Psoas muscle (tissue), 8 donors: ENCODE results near the gene AOPEP. TPM values are rescaled to one million over a fixed set of nuclear protein-coding genes. Genes with fewer than 3 reads are reported as not detected.

Source experiments
- ATAC-seq, 4 donors: fragments of 200-7000 bp; cut with Tn5 transposase; one replicate each; pipeline ENCODE4 v1.9.1; 2020; ENCODE audit warnings: moderate library complexity in 3 of 4, mild to moderate bottlenecking in 2 of 4
- DNase-seq, 2 donors: peaks; one replicate each; pipeline ENCODE4 v3.0.0-alpha.2; 2020
- H3K27ac ChIP-seq: fragments of 200-600 bp; one replicate; pipeline ENCODE4 v1.8.0; 2022
- H3K27me3 ChIP-seq, 3 donors: fragments of 200-600 bp in 1 of 3; one replicate each; pipeline versions ENCODE4 v1.6.1 to v1.8.0; 2013 to 2022; ENCODE audit warnings: low read length in 2 of 3, mild to moderate bottlenecking in 2 of 3, moderate library complexity in 1 of 3; ENCODE audit not compliant: insufficient read depth in 3 of 3
- H3K36me3 ChIP-seq, 2 donors: fragments of 200-600 bp in 1 of 2; one replicate each; pipeline versions ENCODE4 v1.6.1 to v1.8.0; 2013 to 2022; ENCODE audit warnings: low read depth in 1 of 2, mild to moderate bottlenecking in 1 of 2, moderate library complexity in 1 of 2; ENCODE audit not compliant: insufficient read depth in 1 of 2
- H3K4me1 ChIP-seq: fragments of 200-600 bp; one replicate; pipeline ENCODE4 v1.8.0; 2022
- H3K4me3 ChIP-seq: fragments of 200-600 bp; one replicate; pipeline ENCODE4 v1.8.0; 2022; ENCODE audit warnings: mild to moderate bottlenecking
- H3K9me3 ChIP-seq: fragments of 200-600 bp; one replicate; pipeline ENCODE4 v1.8.0; 2022
- WGBS, 3 donors: extraction: QIAGEN DNeasy Blood & Tissue Kit; methylation state at CpG; one replicate each; pipeline versions ENCODE4 v1.1.6 to v1.1.7; 2013; 5-methylcytosine and 5-hydroxymethylcytosine counted together
- intact Hi-C, 2 donors: fragments of 100-400 bp; cut with DNase I; formaldehyde crosslinking; loops; one replicate each; pipeline versions ENCODE4 v1.11.0 to v1.14.2; 2022
- polyA plus RNA-seq, 3 donors: library from polyadenylated mRNA; stranded (reverse); fragments of 200-250 nt; gene quantifications; one replicate each; pipeline ENCODE4 v1.2.3, GENCODE V29; 2013
- total RNA-seq, 4 donors: library from RNA; stranded (reverse); fragmentation: NEBNext Ultra II Directional in 2 of 4; extraction: Animal tissue kit (Norgen Biotek cat#: 25700) in 2 of 4; gene quantifications; one replicate each; pipeline versions ENCODE4 v1.2.1 to v1.2.4, GENCODE V29; 2021 to 2023
- TF ChIP-seq, protein P1 (sequence below): fragments of 200-600 bp; IDR thresholded peaks from one replicate; pipeline ENCODE4 v1.8.0; 2022; ENCODE audit warnings: antibody characterized with exemption
- donor health status: healthy with polysubstance abuse.
- donor health status: DM: no; HTN: no; CAD: no; lungs with moderate emphysema.
- donor health status: Bipolar disorder and iron deficiency.
- donor health status: healthy.
- donor health status: DM: yes; HTN: yes; CAD: no.
- donor health status: DM: no; HTN: no; CAD: no.
- donor health status: DM: no; HTN: no; CAD: no.
- donor health status: DM: yes; HTN: yes; CAD: no.

Gene AOPEP
- total and polyA plus RNA-seq, 7 donors, result 46.4 to 96.9 (median 78.6) TPM

DNA sequence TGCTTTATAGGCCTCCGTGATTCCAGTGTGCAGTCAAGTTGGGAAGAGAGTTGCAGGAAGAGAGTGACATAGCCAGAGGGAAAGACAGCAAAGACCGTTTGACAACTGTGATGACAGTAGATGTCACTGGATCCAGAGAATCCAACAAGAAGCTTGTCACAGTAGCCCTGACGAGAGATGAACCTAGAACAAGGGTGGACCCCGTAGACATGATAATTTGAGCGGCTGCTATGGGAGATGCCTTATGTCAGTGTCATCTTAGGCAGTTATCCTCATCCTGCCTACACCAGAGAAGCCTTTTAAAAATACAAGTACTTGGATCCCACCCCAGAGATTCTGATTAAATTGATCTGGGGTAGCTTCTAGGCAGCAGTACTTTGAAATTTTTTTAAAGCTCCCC, 125.4 kb downstream of the AOPEP start:
- no peak overlapping the region for H3K27ac ChIP-seq
- H3K9me3 ChIP-seq, result no peaks in the 10 kb centered on the region
- peaks cover 19% of the 10 kb centered on the region for H3K4me1 ChIP-seq
- WGBS, 3 donors, result 86 to 94% (median 88%) methylated on average over 5 of the region's 5 CpGs
- intact Hi-C loops, result no loop called here
- no peak overlapping the region for H3K4me3 ChIP-seq
- TF ChIP-seq, protein P1, sequence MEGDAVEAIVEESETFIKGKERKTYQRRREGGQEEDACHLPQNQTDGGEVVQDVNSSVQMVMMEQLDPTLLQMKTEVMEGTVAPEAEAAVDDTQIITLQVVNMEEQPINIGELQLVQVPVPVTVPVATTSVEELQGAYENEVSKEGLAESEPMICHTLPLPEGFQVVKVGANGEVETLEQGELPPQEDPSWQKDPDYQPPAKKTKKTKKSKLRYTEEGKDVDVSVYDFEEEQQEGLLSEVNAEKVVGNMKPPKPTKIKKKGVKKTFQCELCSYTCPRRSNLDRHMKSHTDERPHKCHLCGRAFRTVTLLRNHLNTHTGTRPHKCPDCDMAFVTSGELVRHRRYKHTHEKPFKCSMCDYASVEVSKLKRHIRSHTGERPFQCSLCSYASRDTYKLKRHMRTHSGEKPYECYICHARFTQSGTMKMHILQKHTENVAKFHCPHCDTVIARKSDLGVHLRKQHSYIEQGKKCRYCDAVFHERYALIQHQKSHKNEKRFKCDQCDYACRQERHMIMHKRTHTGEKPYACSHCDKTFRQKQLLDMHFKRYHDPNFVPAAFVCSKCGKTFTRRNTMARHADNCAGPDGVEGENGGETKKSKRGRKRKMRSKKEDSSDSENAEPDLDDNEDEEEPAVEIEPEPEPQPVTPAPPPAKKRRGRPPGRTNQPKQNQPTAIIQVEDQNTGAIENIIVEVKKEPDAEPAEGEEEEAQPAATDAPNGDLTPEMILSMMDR, result no peak
- no peaks in the 10 kb centered on the region for H3K27me3 ChIP-seq
- ATAC-seq, result peak in 1 of 4 donors; percentile 80
- no peaks in the 10 kb centered on the region for H3K36me3 ChIP-seq
- DNase-seq, result no peak

DNA sequence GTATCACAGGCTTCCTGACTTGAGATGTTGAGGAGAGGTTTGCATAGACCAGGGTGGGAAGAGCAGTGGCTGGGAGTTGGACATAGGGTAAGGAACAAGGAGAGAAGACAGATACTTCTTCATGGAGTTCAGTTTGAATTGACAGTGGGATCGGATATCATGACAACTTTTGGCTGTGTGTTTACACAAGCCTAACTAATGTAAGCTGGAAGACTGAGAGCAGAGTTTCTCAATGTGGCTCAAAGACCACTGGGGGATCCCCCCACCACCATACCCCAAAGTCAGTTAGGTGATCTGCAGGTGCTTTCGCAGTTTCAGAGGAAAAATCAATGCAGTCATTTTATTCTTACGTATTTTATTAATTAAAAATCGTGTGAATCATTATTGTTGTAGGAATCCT, 125.9 kb downstream of the AOPEP start:
- intact Hi-C loops, result no loop called here
- no peaks in the 10 kb centered on the region for H3K27me3 ChIP-seq
- H3K27ac ChIP-seq, result no peak overlapping the region
- H3K4me1 ChIP-seq, result peaks cover 17% of the 10 kb centered on the region
- ATAC-seq, result no peak
- no peaks in the 10 kb centered on the region for H3K36me3 ChIP-seq
- H3K9me3 ChIP-seq, result no peaks in the 10 kb centered on the region
- no peak overlapping the region for H3K4me3 ChIP-seq
- DNase-seq, result no peak
- 87 to 93% (median 91%) methylated on average over 4 of the region's 4 CpGs for WGBS, 3 donors
- TF ChIP-seq, protein P1, result no peak

DNA sequence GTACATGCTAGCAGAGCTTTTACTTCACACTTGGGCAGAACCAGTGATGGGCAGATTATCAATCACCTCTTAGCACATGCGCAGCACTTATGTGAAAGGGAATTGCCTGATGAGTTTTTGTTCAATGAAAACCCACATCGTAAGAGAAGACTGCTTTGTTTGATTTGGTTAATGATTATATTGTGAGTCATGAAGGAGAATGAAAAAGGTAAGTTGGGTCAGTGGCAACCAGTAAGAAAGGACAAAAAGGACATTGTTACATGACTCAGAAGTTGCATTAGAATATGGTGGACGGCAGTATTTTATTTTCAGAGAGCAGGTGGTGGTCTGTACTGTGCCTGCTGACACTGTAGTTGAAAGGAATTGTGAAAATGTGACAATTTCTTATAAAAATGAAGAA, 127.4 kb downstream of the AOPEP start:
- intact Hi-C loops, result no loop called here
- no peak overlapping the region for H3K27ac ChIP-seq
- no peaks in the 10 kb centered on the region for H3K9me3 ChIP-seq
- no peak overlapping the region for H3K4me3 ChIP-seq
- H3K4me1 ChIP-seq, result peaks cover 11% of the 10 kb centered on the region
- no peak for ATAC-seq
- DNase-seq, result no peak
- TF ChIP-seq, protein P1, result no peak
- no peaks in the 10 kb centered on the region for H3K36me3 ChIP-seq
- H3K27me3 ChIP-seq, result no peaks in the 10 kb centered on the region
- 89 to 95% (median 92%) methylated on average over 3 of the region's 3 CpGs for WGBS, 3 donors

DNA sequence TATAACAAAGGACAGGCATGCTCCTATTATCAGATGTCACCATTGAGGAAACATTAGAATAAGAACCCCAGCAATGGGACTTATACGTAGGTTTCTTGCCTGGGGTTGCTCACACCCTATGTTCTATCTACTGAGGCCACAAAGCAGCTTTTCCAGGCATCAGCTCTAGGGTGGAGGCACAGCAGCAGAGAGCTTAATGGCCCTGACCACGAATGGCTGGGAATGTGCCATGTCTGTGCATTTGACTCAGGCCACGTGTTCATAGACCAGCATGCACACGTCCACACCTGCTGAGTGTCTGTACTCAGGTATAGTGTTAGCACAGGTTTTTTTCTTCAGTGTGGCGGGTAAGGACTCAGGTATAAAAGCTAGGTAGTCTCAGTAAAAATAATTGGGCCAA, 129.4 kb downstream of the AOPEP start:
- no peaks in the 10 kb centered on the region for H3K27me3 ChIP-seq
- 82 to 86% (median 85%) methylated on average over 5 of the region's 5 CpGs for WGBS, 3 donors
- no peak for ATAC-seq

DNA sequence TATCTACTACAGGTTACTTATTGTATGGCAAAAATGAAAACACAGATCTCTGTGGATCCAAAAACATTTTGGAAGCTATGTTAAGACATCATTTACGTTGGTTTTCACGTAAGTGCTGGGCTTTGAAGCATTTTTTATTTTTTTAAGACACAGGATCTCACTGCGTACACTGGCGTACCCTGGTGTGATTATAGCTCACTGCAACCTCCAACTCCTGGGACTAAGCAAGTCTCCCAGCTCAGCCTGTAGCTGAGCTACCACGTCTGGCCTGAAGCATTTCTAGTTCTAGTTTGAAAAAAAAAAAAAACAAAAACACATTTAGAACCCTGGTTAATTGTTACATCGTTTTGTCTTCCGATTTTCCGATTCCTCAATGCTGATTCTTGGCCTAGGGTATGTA, 131.3 kb downstream of the AOPEP start:
- WGBS, 3 donors, result 93 to 97% (median 96%) methylated on average over 8 of the region's 8 CpGs
- Histone ChIP-seq H3K4me1 (peaks cover 12% of the 10 kb centered on the region), H3K27me3 (no peaks in the 10 kb centered on the region), H3K27ac (no peak overlapping the region), H3K4me3 (no peak overlapping the region), H3K36me3 (no peaks in the 10 kb centered on the region), H3K9me3 (no peaks in the 10 kb centered on the region)
- intact Hi-C loops, result no loop called here
- TF ChIP-seq, protein P1, result no peak
- no peak for DNase-seq
- no peak for ATAC-seq

More for the DNA sequence above, 129.4 kb downstream of the AOPEP start:
- TF ChIP-seq, protein P1, result no peak
- Histone ChIP-seq H3K4me3 (no peak overlapping the region), H3K27ac (no peak overlapping the region), H3K9me3 (no peaks in the 10 kb centered on the region), H3K36me3 (no peaks in the 10 kb centered on the region), H3K4me1 (peaks cover 6% of the 10 kb centered on the region)
- intact Hi-C loops, result no loop called here
- no peak for DNase-seq
